Epithelial cell of esophagus (primary cell): Measurements from ENCODE around the gene SP7.

Source experiments
- DNase-seq: peaks from one replicate; pipeline ENCODE4 v3.0.0; 2010; ENCODE audit warnings: low read depth
- H3K4me3 ChIP-seq: 2 replicates; pipeline ENCODE4 v1.5.1; 2011; ENCODE audit warnings: mild to moderate bottlenecking, low read length, control low read depth
- CTCF ChIP-seq: IDR thresholded peaks from 2 replicates; pipeline ENCODE4 v1.5.1; 2011; ENCODE audit warnings: low read depth, mild to moderate bottlenecking, low read length, control low read depth, inconsistent platforms; ENCODE audit not compliant: insufficient read depth; ENCODE audit errors: missing control alignments

SP7 gene

GRCh38 chr12:53358836-53359419 is 22.8 kb upstream of the SP7 start:
- no peak for TF ChIP-seq CTCF
- no peak overlapping the region for H3K4me3 ChIP-seq
- no peak for DNase-seq

GRCh38 chr12:53355121-53355520 is 19.0 kb upstream of the SP7 start:
- H3K4me3 ChIP-seq = no peak overlapping the region
- DNase-seq = no peak
- no peak for TF ChIP-seq CTCF

- TF ChIP-seq CTCF = no peak
- DNase-seq = no peak
- no peak overlapping the region for H3K4me3 ChIP-seq
Measured at GRCh38 chr12:53353257-53353655, 17.1 kb upstream of the SP7 start.

GRCh38 chr12:53352331-53353256 is 16.4 kb upstream of the SP7 start:
- peak; percentile 89 for DNase-seq
- peak; percentile 90 for TF ChIP-seq CTCF
- H3K4me3 ChIP-seq = no peak overlapping the region

- H3K4me3 ChIP-seq = no peak overlapping the region
- no peak for DNase-seq
- no peak for TF ChIP-seq CTCF
Measured at GRCh38 chr12:53347905-53348304, 11.8 kb upstream of the SP7 start.

- no peak for TF ChIP-seq CTCF
- H3K4me3 ChIP-seq = no peak overlapping the region
- no peak for DNase-seq
Measured at GRCh38 chr12:53346491-53346890, 10.3 kb upstream of the SP7 start.
